Epidermal melanocyte (primary cell): ENCODE data around the gene TMEM98.
"Not testable (repeated sequence)": the region's sequence is repeated elsewhere in the genome, so short reads cannot be mapped to it uniquely, and the experiment has no call there.

Source experiments
- DNase-seq: peaks from one replicate; pipeline ENCODE4 v3.0.0; 2011; ENCODE audit warnings: low spot score; ENCODE audit not compliant: insufficient read length

The TMEM98 gene

DNA sequence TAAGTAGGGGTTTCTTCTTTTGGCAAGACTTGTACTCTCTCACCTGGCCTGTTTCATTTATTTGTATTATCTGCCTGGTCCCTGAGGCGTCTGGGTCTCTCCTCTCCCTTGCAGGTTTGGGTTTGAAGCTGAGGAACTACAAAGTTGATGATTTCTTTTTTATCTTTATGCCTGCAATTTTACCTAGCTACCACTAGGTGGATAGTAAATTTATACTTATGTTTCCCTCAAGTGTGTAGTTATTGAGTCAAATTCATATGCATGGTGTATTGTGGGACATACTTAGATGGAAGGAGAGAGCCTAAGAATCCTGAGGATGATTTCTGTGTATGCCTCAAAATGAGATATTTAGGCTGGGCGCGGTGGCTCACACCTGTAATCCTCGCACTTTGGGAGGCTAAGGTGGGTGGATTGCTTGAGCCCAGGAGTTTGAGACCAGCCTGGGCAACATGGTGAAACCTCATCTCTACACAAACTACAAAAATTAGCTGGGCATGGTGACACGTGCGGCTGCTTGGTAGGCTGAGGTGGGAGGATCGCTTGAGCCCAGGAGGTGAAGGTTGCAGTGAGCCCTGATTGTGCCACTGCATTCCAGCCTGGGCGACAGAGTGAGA lies 13.6 kb downstream of the TMEM98 start:
- no peak for DNase-seq

DNA sequence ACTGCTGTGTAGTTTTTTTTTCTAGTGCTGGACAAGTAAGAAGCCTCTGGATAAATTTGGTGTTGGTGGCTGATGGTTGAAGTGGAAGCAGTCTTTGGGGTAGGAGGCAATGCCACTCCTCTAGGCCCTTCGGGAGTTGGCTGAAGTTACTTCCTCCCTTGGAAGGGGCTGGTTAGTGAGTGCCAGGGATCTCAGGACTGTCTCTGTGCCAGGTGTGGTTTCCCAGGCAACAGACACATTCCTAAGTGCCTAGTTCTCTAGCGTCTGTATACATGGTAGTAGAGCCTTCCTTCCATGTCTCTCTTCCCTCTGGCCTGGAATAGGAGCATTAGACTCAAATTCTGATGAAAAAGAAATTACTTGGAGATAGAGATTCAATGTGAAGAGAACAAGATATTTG lies 15.3 kb downstream of the TMEM98 start:
- peak; percentile 25 for DNase-seq

- peak; percentile 64 for DNase-seq
Observed at GRCh38 chr17:32943647-32944191, 15.8 kb downstream of the TMEM98 start.

DNA sequence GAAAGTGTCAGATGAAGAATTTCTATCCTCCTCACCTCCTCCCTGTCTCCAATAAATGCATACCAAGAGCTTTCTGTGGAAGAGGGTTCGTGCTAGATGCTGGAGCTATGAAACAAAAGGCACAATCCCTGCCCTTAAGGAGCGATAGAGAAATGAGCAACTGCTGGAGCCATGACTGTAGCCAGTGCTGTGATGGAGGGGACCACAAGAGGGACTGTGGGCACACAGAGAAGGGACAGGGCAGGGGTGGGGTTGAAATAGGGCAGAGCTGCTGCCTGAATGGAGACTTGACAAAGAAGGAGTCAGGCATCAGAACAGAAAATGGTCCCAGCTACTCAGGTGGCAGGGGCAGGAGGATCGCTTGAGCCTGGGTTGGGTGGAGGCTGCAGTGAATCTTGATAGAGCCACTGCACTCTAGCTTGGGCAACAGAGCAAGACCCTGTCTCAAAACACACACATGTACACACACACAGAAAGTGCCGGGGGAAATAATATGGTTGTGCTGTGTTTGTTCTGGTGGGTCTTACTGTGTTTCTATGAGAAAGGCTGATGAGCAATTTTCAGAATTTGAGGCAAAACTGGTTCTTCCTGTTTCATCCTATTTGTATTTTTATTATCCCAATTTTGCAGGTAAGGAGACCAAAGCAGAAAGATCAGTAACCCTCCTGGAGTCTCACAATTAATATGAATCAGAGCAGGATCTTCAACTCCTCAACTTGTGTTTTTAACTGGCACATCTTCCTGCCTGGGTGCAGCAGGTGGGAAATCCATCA lies 16.5 kb downstream of the TMEM98 start:
- DNase-seq, result no peak

DNA sequence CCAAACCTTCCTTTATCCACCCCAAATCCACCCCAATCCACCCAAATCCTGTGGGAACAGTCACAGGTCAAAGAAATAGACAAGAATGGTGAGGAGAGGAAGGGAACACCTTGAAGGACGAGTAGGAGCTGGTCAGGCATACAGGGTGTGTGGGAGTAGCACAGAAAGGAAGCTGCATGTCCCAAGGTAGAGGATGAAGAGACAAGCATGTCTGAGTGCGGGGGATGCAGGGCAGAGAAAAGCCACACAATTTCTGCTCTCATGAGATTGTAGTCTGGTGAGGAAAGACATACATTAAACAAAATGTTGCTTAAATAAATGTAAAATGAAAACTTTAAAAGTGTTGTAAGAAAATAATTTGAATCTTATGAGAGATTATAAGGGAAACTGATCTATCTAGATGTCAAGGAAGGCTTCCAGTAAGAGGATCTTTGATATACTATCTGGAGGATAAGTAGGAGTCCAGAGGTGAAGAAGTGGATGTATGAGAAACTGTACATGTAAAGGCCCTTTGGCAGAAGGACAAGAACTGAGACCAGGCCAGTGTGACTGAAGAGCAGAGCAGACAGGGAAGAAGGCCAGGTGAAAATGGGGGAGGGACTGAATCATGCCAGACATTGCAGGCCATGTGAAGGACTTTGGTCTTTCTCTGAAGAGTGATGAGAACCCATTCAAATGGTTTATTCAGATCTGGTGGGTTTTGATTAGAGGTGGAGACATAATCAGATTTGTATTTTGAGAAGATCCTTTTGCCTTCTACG lies 18.6 kb downstream of the TMEM98 start:
- no peak for DNase-seq

GRCh38 chr17:32947736-32948135 lies 19.8 kb downstream of the TMEM98 start:
- DNase-seq, result no peak

DNA sequence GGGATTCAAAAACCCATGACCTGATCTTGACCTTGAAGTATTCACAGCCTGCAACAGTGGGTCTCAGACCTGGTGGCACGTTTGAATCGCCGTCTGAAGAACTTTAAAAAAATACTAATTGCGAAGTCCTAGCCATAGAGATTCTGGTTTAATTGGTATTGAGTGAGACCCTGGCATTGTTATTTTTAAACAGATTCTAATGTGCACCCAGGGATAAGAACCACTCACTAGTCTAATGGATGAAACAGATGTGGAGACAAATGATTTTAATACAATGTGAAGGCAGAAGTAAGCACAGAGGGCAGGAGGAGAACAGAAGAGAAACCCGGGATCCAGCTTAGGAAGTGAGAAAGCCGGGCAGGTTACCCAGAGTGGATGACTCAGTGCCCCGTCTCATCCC lies 21.2 kb downstream of the TMEM98 start:
- no peak for DNase-seq

- DNase-seq, result not testable (repeated sequence)
Observed at GRCh38 chr17:32952491-32952890, 24.5 kb downstream of the TMEM98 start.

DNA sequence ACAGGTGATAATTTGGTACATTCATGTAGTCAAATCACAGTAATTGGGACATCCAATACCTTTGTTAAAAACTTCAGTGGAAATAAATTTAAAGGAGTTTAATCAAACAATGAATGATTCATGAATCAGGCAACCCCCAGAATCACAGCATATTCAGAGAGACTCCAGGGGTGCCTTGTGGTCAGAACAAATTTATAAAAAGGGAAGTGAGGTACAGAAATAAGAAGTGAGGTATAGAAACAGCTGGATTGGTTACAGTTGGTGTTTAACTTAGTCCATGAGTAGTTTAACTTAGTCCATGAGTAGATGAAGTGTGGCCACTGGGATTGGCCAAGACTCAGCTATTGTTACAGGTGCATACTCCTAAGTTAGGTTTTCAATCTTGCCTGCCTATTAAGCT lies 25.1 kb downstream of the TMEM98 start:
- DNase-seq, result no peak

- no peak for DNase-seq
Observed at GRCh38 chr17:32953857-32954256, 25.9 kb downstream of the TMEM98 start.

DNA sequence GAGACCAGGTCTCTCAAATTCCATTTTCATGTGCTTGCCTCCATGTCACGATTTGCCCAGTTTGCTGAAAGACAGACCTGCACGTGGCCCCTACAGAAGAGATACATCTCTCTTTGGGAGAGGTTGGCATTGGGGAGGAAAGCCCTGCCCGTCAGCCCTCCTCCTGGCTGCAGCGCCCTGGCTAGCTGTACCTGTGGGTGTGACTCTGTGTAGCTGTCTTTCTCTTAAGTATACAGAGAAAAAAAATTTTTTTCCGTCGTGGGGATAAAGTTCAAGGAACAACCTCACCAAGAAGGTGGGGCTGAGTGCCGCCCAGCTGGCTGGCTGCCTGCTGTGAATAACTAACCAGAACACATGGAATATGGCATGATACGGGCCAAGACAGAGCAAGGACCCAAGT lies 26.5 kb downstream of the TMEM98 start:
- no peak for DNase-seq

DNA sequence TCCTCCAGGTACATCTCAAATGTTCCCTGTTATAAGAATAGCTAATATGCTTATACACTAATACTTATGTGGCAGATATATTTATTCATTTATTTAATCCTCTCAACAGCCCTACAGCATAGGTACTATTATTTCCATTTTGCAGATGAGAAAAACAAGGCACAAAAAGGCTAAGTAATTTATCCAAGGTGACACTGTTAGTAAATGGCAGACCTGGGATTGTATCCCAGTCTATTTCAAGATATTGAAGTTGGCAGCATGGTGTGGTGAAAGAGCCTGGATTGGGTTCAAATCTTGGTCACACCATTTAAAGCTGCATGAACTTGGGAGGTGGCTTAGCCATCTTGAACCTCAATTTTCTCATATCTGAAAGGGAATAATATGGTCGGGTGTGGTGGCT lies 27.2 kb downstream of the TMEM98 start:
- no peak for DNase-seq

DNA sequence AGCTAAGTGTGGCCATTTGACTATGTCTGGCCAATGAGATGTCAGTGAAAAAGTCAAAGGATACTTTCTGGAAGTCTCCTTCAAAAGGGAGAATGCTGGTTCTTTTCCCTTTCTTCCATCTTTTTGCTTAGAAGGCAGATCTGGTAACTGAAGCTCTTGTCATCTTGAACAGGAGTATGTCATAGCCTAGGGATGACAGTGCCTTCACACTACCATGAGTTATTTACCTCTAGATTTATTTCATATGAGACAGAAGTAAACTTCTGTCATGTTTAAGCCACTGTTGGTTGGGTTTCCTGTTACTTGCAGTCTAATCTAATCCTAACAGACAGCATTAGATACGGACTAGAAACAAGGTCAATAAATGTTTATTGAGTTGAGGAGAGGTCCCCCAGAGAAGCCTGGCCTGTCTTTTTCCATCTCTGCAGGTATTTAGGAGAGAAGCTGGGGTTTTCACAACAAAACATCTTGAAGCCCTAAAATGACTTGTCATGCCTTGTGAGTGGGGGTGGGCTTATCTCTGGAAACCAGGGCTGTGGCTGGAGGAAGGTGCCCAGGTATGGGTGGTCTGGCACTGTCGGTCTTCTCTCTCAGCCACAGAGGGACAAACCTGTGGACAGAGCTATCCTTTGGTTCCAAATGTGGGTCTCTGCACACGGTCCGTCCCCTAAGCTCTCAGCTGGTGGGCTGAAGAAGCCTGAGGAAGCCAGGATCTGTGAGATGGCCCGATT lies 28.5 kb downstream of the TMEM98 start:
- DNase-seq, result no peak

DNA sequence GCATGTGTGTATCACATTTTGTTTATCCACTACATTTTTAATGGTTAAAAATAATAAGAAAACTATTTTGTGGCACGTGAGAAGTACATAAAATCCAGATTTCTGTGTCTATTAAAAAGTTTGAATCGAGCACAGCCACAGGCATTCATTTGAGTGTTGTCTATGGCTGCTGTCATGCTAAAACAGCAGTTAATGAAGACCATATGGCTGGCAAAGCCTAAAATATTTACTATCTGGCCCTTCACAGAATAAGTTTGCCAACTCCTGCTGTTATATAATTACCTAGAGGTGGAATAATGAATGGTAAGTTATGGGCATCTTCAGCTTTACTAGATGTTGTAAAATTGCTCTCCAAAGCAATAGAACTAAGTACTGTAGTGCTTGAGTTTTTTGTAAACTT lies 30.5 kb downstream of the TMEM98 start:
- DNase-seq, result no peak

- no peak for DNase-seq
Observed at GRCh38 chr17:32960815-32961214, 32.9 kb downstream of the TMEM98 start.

DNA sequence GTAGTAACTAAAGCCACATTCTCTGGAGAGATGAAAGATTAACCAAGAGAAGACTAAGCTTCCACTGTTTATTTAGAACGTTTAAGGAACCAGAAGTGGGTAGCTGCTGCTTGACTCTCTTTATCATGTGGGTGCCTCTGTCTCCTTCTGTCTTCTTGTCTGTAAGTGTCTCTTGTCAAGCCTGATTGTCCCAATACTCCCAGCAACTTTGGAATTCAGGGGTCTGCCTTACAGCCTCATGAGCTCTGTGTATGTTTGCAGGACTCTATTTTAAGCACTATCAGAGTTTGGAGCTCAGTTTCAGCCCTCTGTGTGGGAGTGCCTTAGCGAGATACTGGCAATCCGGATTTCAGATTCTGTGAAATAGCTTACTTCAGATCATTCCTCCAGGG lies 34.4 kb downstream of the TMEM98 start:
- no peak for DNase-seq

GRCh38 chr17:32964541-32964940 lies 36.6 kb downstream of the TMEM98 start:
- DNase-seq, result no peak

GRCh38 chr17:32969231-32969630 lies 41.3 kb downstream of the TMEM98 start:
- not testable (repeated sequence) for DNase-seq

GRCh38 chr17:32970281-32970680 lies 42.3 kb downstream of the TMEM98 start:
- DNase-seq, result no peak

GRCh38 chr17:32971171-32971570 lies 43.2 kb downstream of the TMEM98 start:
- no peak for DNase-seq

GRCh38 chr17:32976131-32976530 lies 48.2 kb downstream of the TMEM98 start:
- DNase-seq, result no peak
